Measurements from ENCODE around the gene ATF4.
A peak's percentile ranks its signal among the peaks of the same experiment; 100 is the strongest.
"Not testable (repeated sequence)": the region's sequence is repeated elsewhere in the genome, so short reads cannot be mapped to it uniquely, and the experiment has no call there.

ATF4 gene

GRCh38 chr22:39502109-39502788 lies 18.1 kb upstream of the ATF4 start, which contains the start of gene MIEF1:
Gene MIEF1 (plus strand): TSS chr22:39502290. CDS start chr22:39511295, 9,005 bp downstream.
- H3K27ac ChIP-seq (ENCODE audit: low read depth, low read length): peak within 1 kb of the TSS; percentile 81
- H3K36me3 ChIP-seq (ENCODE audit: insufficient read depth, low read length): peaks cover 35% of the 10 kb centered on the region

GRCh38 chr22:39502789-39503409 lies 17.5 kb upstream of the ATF4 start:
- Histone ChIP-seq H3K9ac (ENCODE audit: low read length) (peak overlapping the region; percentile 39), H3K4me3 (ENCODE audit: low read depth in 1 of 2, low read length in 2 of 2) (peak overlapping the region; percentile 95), H3K4me1 (ENCODE audit: insufficient read depth, low read length) (peaks cover 22% of the 10 kb centered on the region), H3K9me3 (ENCODE audit: low read length) (no peaks in the 10 kb centered on the region), H3K27me3 (ENCODE audit: control insufficient read depth in 1 of 2, insufficient read depth in 2 of 2, low read length in 2 of 2) (no peaks in the 10 kb centered on the region), H3K36me3 (ENCODE audit: insufficient read depth, low read length) (peaks cover 37% of the 10 kb centered on the region), H3K27ac (ENCODE audit: low read depth, low read length) (peak overlapping the region; percentile 81)

More at GRCh38 chr22:39502109-39502788, 18.1 kb upstream of the ATF4 start, which contains the start of gene MIEF1:
- peak within 1 kb of the TSS; percentile 39 for H3K9ac ChIP-seq (ENCODE audit: low read length)
- H3K4me3 ChIP-seq (ENCODE audit: low read depth in 1 of 2, low read length in 2 of 2): peak within 1 kb of the TSS; percentile 95
- no peaks in the 10 kb centered on the region for H3K27me3 ChIP-seq (ENCODE audit: control insufficient read depth in 1 of 2, insufficient read depth in 2 of 2, low read length in 2 of 2)
- H3K9me3 ChIP-seq (ENCODE audit: low read length): no peaks in the 10 kb centered on the region
- H3K4me1 ChIP-seq (ENCODE audit: insufficient read depth, low read length): peaks cover 22% of the 10 kb centered on the region

- H3K36me3 ChIP-seq (ENCODE audit: insufficient read depth, low read length): peaks cover 42% of the 10 kb centered on the region
- peak overlapping the region in 1 of 2 donors; percentile 95 for H3K4me3 ChIP-seq (ENCODE audit: low read depth in 1 of 2, low read length in 2 of 2)
- H3K27me3 ChIP-seq (ENCODE audit: control insufficient read depth in 1 of 2, insufficient read depth in 2 of 2, low read length in 2 of 2): no peaks in the 10 kb centered on the region
- H3K27ac ChIP-seq (ENCODE audit: low read depth, low read length): no peak overlapping the region
- peaks cover 22% of the 10 kb centered on the region for H3K4me1 ChIP-seq (ENCODE audit: insufficient read depth, low read length)
- H3K9ac ChIP-seq (ENCODE audit: low read length): peak overlapping the region; percentile 25
- no peaks in the 10 kb centered on the region for H3K9me3 ChIP-seq (ENCODE audit: low read length)
These were observed 16.7 kb upstream of the ATF4 start for GRCh38 chr22:39503630-39504029.

- Histone ChIP-seq H3K36me3 (ENCODE audit: insufficient read depth, low read length) (peaks cover 42% of the 10 kb centered on the region), H3K27ac (ENCODE audit: low read depth, low read length) (no peak overlapping the region), H3K9ac (ENCODE audit: low read length) (no peak overlapping the region), H3K4me1 (ENCODE audit: insufficient read depth, low read length) (peaks cover 22% of the 10 kb centered on the region), H3K9me3 (ENCODE audit: low read length) (no peaks in the 10 kb centered on the region), H3K27me3 (ENCODE audit: control insufficient read depth in 1 of 2, insufficient read depth in 2 of 2, low read length in 2 of 2) (no peaks in the 10 kb centered on the region), H3K4me3 (ENCODE audit: low read depth in 1 of 2, low read length in 2 of 2) (no peak overlapping the region)
These were observed 16.3 kb upstream of the ATF4 start for GRCh38 chr22:39504071-39504470.

GRCh38 chr22:39507021-39507420 lies 13.3 kb upstream of the ATF4 start:
- Histone ChIP-seq H3K4me1 (ENCODE audit: insufficient read depth, low read length) (peaks cover 12% of the 10 kb centered on the region), H3K36me3 (ENCODE audit: insufficient read depth, low read length) (peaks cover 66% of the 10 kb centered on the region)
- not testable (repeated sequence) for H3K27me3 ChIP-seq (ENCODE audit: control insufficient read depth in 1 of 2, insufficient read depth in 2 of 2, low read length in 2 of 2); H3K9me3 ChIP-seq (ENCODE audit: low read length); H3K27ac ChIP-seq (ENCODE audit: low read depth, low read length); H3K9ac ChIP-seq (ENCODE audit: low read length); H3K4me3 ChIP-seq (ENCODE audit: low read depth in 1 of 2, low read length in 2 of 2)

GRCh38 chr22:39508393-39508792 lies 12.0 kb upstream of the ATF4 start:
- peaks cover 5% of the 10 kb centered on the region for H3K4me1 ChIP-seq (ENCODE audit: insufficient read depth, low read length)

GRCh38 chr22:39510529-39511149 lies 9.7 kb upstream of the ATF4 start:
- H3K4me1 ChIP-seq (ENCODE audit: insufficient read depth, low read length): no peaks in the 10 kb centered on the region
- H3K9ac ChIP-seq (ENCODE audit: low read length): no peak overlapping the region
- no peaks in the 10 kb centered on the region for H3K9me3 ChIP-seq (ENCODE audit: low read length)
- peaks cover 74% of the 10 kb centered on the region for H3K36me3 ChIP-seq (ENCODE audit: insufficient read depth, low read length)
- H3K27ac ChIP-seq (ENCODE audit: low read depth, low read length): no peak overlapping the region
- no peak overlapping the region for H3K4me3 ChIP-seq (ENCODE audit: low read depth in 1 of 2, low read length in 2 of 2)
- no peaks in the 10 kb centered on the region for H3K27me3 ChIP-seq (ENCODE audit: control insufficient read depth in 1 of 2, insufficient read depth in 2 of 2, low read length in 2 of 2)

More at GRCh38 chr22:39508393-39508792, 12.0 kb upstream of the ATF4 start:
- Histone ChIP-seq H3K9ac (ENCODE audit: low read length) (no peak overlapping the region), H3K9me3 (ENCODE audit: low read length) (no peaks in the 10 kb centered on the region), H3K27ac (ENCODE audit: low read depth, low read length) (no peak overlapping the region), H3K27me3 (ENCODE audit: control insufficient read depth in 1 of 2, insufficient read depth in 2 of 2, low read length in 2 of 2) (no peaks in the 10 kb centered on the region), H3K4me3 (ENCODE audit: low read depth in 1 of 2, low read length in 2 of 2) (no peak overlapping the region), H3K36me3 (ENCODE audit: insufficient read depth, low read length) (peaks cover 72% of the 10 kb centered on the region)

GRCh38 chr22:39511226-39511625 lies 9.1 kb upstream of the ATF4 start:
- H3K4me3 ChIP-seq (ENCODE audit: low read depth in 1 of 2, low read length in 2 of 2): no peak overlapping the region
- H3K4me1 ChIP-seq (ENCODE audit: insufficient read depth, low read length): no peaks in the 10 kb centered on the region
- no peak overlapping the region for H3K9ac ChIP-seq (ENCODE audit: low read length)
- H3K9me3 ChIP-seq (ENCODE audit: low read length): no peaks in the 10 kb centered on the region
- H3K36me3 ChIP-seq (ENCODE audit: insufficient read depth, low read length): peaks cover 68% of the 10 kb centered on the region
- no peak overlapping the region for H3K27ac ChIP-seq (ENCODE audit: low read depth, low read length)
- no peaks in the 10 kb centered on the region for H3K27me3 ChIP-seq (ENCODE audit: control insufficient read depth in 1 of 2, insufficient read depth in 2 of 2, low read length in 2 of 2)

- H3K27ac ChIP-seq (ENCODE audit: low read depth, low read length): no peak overlapping the region
- H3K36me3 ChIP-seq (ENCODE audit: insufficient read depth, low read length): peaks cover 64% of the 10 kb centered on the region
- H3K27me3 ChIP-seq (ENCODE audit: control insufficient read depth in 1 of 2, insufficient read depth in 2 of 2, low read length in 2 of 2): no peaks in the 10 kb centered on the region
- no peaks in the 10 kb centered on the region for H3K9me3 ChIP-seq (ENCODE audit: low read length)
- H3K9ac ChIP-seq (ENCODE audit: low read length): no peak overlapping the region
- H3K4me3 ChIP-seq (ENCODE audit: low read depth in 1 of 2, low read length in 2 of 2): no peak overlapping the region
- H3K4me1 ChIP-seq (ENCODE audit: insufficient read depth, low read length): no peaks in the 10 kb centered on the region
These were observed 8.3 kb upstream of the ATF4 start for GRCh38 chr22:39512026-39512425.

GRCh38 chr22:39513791-39514190 lies 6.6 kb upstream of the ATF4 start:
- no peak overlapping the region for H3K27ac ChIP-seq (ENCODE audit: low read depth, low read length)

GRCh38 chr22:39514373-39514973 lies 5.9 kb upstream of the ATF4 start:
- Histone ChIP-seq H3K27ac (ENCODE audit: low read depth, low read length) (no peak overlapping the region), H3K9ac (ENCODE audit: low read length) (no peak overlapping the region), H3K36me3 (ENCODE audit: insufficient read depth, low read length) (peaks cover 54% of the 10 kb centered on the region), H3K4me3 (ENCODE audit: low read depth in 1 of 2, low read length in 2 of 2) (no peak overlapping the region), H3K4me1 (ENCODE audit: insufficient read depth, low read length) (peaks cover 13% of the 10 kb centered on the region), H3K27me3 (ENCODE audit: control insufficient read depth in 1 of 2, insufficient read depth in 2 of 2, low read length in 2 of 2) (no peaks in the 10 kb centered on the region), H3K9me3 (ENCODE audit: low read length) (no peaks in the 10 kb centered on the region)

More at GRCh38 chr22:39513791-39514190, 6.6 kb upstream of the ATF4 start:
- H3K4me1 ChIP-seq (ENCODE audit: insufficient read depth, low read length): peaks cover 8% of the 10 kb centered on the region
- H3K9ac ChIP-seq (ENCODE audit: low read length): no peak overlapping the region
- no peaks in the 10 kb centered on the region for H3K27me3 ChIP-seq (ENCODE audit: control insufficient read depth in 1 of 2, insufficient read depth in 2 of 2, low read length in 2 of 2)
- no peaks in the 10 kb centered on the region for H3K9me3 ChIP-seq (ENCODE audit: low read length)
- no peak overlapping the region for H3K4me3 ChIP-seq (ENCODE audit: low read depth in 1 of 2, low read length in 2 of 2)
- peaks cover 55% of the 10 kb centered on the region for H3K36me3 ChIP-seq (ENCODE audit: insufficient read depth, low read length)

Data from muscle layer of colon (tissue), 2 donors.